Glomerular visceral epithelial cell (primary cell): ENCODE measurements around the gene FFAR2.
"Not testable (repeated sequence)": the region's sequence is repeated elsewhere in the genome, so short reads cannot be mapped to it uniquely, and the experiment has no call there.

Source experiments
- DNase-seq: peaks from one replicate; pipeline ENCODE4 v3.0.0-alpha.2; 2016; ENCODE audit errors: extremely low spot score

Gene FFAR2

DNA sequence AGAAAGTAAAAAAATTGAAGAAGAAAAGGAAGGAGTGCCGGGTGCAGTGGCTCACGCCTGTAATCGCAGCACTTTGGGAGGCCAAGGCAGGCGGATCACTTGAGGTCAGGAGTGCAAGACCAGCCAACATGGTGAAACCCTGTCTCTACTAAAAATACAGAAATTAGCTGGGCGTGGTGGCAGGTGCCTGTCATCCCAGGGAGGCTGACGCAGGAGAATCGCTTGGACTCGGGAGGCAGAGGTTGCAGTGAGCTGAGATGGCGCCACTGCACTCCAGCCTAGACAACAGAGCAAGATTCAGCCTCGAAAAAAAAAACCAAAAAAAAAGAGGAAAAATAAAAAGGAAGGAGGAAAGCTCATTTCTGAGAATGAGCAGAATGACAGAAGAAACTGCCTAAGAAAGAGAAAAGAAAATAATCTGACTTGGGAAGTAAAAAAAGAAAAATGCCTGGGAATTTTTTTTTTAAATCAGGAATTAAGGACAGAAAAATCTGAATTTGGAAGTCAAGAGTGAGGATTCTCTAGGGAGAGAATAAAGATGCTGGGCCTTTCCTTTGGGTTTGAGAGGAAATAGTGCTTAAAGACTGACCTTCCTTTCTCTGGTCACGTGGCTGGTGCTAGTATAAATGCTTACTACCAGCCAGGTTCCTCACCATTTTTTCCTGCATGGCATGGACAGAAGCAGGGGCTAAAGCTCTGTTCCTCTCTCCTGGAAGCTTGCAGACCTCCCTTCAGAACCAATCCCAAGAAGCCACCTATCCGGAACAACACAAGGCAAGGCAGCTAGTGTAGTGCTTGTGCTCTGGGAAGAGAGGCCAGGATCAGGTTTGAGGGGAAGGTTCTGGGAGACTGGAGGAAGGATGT lies at the start of gene FFAR2:
TSS of gene FFAR2 (plus strand) at position 652 of the 864 bp plus-strand sequence. CDS start 1,458 bp downstream, outside the sequence.
- DNase-seq: no peak

DNA sequence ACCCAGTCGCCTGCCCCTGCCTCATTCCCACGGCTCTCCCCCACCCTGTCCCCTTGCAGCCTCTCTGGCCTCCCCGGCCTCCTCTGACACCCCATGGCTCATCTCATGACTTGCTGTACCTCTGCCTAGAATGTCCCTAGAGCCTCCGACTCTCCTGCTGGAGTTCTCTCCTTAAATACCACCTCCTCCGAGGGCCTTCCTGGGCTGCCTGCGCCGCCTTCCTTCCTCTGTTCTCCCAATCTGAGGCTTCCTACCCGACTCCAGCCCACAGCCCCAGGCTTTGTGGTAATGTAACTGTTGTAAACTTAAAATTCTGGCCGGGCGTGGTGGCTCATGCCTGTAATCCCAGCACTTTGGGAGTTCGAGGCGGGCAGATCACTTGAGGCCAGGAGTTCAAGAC lies 49.5 kb upstream of the FFAR2 start:
- DNase-seq: no peak

DNA sequence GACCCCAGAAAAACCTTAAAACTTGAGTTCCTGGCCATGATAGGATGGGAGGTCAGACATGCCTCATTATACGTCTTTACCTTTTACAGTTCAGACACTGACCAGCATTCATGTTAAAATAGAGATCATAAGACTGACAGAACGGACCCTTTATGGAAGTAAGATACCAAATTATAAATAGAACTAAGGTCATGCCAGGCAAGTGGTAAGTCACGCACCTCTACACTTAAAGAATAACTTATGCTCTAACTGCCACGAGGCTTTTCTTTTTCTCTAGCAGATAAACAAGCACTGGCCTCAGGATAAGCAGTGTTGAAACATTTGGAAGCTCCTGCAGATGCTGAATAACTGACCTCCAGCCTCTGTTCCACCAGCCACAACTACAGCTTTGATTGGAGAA lies 48.8 kb upstream of the FFAR2 start:
- DNase-seq: no peak

DNA sequence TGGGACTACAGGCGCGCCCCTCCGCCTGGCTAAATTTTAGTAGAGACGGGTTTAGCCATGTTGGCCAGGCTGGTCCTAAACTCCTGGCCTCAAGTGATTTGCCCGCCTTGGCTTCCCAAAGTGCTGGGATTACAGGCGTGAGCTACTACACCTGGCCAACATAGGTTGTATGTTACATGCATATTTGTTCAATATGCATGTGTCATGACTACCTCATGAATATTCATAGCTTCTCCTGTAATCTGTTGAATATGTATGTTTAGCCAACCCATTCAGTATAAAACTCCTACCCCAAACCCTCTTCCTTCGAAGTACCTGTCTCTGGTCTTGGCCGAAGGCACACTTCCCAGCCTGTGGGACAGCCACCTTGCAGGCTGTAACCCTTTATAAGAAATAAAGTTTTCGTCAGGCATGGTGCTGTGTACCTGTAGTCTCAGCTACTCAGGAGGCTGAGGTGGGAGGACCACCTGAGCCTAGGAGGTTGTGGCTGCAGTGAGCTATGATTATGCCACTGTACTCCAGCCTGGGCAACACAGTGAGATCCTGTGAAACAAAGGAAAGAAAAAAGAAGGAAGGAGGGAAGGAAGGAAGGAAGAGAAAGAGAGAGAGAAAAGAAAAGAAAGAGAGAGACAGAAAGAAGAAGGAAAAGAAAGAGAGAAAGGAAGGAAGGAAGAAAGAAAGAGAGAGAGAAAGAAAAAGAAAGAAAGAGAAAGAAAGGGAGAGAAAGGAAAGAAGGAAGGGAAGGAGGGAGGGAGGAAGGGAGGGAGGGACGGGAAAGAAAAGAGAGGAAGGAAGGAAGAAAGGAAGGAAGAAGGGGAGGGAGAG lies 47.9 kb upstream of the FFAR2 start:
- no peak for DNase-seq

DNA sequence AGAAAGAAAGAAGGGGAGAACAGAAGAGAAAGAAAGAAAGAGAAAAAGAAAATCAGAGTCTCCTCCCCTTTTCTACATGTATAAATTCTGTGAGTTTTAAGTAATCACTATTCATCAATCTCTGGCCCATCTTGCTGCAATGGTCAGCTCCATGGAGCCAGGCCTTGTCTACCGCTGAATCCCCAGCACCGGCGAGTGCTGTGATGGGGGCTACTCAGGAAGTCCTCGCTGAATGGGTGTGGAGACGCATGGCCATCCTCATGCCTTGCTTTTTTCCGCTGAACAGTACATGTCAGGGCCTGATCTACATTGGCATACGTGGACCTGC lies 47.3 kb upstream of the FFAR2 start:
- no peak for DNase-seq

DNA sequence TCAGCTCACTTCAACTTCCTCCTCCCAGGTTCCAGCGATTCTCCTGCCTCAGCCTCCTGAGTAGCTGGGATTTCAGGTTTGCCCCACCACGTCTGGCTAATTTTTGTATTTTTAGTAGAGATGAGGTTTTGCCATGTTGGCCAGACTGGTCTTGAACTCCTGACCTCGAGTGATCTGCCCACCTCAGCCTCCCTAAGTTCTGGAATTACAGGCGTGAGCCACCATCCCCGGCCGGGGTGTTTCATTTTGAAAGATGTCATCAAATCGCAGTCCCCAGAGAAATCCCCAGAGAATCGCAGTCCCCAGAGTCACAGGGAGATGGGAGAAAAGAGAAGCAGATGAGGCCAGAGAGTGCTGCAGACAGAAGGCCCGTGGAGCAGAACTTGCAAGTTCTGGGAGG lies 46.6 kb upstream of the FFAR2 start:
- DNase-seq: not testable (repeated sequence)

DNA sequence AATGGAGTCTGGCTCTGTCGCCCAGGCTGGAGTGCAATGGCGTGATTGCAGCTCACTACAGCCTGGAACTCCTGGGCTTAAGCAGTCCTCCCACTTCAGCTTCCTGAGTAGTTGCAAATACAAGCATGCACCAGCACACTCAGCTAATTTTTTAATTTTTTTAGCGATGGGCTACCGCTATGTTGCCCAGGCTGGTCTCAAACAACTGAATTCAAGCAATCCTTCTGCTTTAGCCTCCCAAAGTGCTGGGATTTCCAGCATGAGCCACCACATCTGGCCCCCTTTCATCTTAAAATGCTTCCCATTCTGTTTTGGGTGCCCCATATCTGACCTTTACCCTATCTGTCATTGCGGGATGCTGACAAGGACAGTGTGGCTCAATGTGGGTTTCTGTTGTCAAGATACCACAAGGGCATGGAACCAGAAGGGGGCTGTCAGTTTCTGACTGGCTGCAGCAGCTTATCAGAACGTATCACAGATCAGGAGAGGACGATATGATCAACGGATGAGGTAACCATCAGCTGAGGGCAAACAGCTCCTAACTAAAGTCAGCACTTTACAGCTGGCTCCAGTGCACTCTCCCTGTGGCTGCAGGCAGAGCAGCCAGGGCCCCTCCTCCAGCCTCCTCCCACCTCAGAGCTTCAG lies 44.8 kb upstream of the FFAR2 start:
- DNase-seq: no peak

DNA sequence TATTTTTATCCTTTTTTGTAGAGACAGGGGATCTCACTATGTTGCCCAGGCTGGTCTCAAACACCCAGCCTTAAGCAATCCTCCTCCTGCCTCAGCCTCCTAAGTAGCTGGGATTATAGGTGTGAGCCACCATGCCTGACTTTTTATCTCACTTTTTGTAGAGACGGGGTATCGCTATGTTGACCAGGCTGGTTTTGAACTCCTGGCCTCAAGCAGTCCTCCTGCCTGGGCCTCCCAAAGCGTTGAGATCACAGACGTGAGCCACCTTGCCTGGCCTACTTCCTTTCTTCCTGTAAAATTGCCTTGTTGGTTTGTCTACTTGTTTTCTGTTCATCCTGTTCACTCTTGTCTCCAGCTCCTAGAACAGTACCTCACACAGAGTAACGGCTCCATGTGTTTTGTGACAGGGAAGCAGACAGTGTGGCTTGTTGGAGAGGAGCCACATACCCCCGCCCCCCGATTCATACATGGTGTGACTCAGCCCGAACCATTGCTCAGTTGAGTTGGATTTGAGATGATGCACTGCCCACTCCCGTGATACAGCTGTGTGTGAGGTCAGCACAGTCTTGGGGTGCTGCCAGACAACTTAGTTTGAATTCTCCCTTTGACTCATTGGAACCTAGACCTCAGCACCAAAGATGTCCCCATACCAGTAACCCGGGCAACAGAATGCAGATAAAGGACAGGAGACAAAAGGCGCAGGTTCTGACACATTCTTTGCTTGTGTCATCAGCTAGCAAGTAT lies 43.0 kb upstream of the FFAR2 start:
- DNase-seq: peak; percentile 68

DNA sequence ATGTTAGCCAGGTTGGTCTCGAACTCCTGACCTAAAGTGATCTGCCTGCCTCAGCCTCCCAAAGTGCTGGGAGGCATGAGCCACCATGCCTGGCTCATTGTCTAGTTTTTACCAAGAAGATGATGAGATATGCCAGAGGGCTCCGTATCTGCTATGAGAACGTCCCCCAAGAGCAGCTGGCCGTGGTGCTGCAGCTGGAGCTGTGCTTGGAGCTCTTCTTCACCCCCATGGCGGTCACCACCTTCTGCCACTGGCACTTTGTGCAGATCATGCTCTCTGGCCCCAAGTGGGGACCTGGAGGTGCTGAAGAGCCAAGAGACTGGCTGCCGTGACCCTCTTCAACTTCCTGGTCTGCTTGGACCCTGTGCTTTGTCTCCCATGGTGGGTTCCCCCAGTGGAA lies 40.4 kb upstream of the FFAR2 start:
- no peak for DNase-seq

DNA sequence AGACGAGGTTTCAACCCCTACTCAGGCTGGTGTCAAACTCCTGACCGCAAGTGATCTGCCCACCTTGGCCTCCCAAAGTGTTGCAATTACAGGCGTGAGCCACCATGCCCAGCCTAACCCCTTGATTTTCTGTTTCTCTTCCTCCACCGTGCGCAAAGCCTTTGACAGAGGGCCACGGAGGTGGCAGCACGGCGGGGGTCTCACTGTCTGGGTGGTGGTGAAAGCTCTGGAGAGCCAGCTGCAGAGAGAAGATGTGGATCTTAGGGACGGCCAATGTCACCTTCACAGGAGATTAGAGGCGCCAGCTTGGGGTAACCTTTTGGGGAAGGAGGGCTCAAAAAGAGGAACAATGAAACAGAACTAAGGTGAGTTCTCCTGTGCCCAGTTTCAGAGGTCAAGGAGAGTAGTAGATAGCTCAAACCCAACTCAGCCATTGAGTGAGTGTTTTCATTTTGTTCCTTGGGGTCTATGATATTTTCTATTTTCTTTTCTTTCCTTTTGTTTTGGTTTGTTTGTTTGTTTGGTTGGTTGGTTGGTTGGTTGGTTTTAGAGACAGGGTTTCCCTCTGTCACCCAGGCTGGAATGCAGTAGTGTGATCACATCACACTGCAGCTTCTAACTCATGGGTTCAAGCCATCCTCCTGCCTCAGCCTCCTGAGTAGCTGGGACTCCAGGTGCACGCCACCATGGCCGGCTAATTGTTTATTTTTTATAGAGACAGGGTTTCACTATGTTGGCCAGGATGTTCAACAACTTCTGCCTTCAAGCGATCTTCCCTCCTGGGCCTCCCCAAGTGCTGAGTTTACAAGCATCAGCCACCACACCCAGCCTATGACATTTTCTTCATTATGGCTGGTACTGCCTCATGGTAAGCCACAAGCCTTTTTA lies 39.5 kb upstream of the FFAR2 start:
- DNase-seq: no peak

DNA sequence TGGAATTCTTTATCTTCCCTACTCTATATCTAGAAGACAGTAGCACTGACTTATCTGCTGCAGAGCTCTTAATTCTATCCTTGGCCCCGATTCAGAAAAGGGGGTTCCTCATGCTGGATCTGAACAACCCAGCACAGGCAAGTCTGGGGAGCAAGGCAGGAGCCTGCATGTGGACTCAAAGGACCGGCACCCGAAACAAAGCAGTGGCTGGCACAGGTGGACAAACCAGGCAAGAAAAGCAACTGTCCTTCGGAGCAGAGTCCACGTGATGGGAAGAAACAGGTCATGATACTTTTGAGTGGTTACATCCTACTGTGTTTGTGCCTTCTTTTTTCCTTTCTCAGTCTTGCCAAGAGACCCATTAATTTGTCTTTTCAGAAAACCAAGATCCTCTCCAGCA lies 38.9 kb upstream of the FFAR2 start:
- no peak for DNase-seq

DNA sequence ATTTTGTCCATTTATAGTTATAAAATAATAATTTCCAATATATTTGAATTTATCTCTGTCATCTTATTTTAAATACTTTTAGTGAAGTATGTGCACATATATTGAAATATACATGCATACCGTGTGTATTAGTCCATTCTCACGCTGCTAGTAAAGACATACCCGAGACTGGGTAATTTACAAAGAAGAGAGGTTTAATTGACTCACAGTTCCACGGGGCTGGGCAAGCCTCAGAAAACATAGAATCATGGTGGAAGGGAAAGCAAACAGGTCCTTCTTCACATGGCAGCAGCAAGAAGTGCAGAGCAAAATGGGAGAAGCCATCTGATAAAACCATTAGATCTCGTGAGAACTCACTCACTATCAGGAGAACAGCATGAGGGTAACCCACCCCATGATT lies 37.6 kb upstream of the FFAR2 start:
- no peak for DNase-seq

DNA sequence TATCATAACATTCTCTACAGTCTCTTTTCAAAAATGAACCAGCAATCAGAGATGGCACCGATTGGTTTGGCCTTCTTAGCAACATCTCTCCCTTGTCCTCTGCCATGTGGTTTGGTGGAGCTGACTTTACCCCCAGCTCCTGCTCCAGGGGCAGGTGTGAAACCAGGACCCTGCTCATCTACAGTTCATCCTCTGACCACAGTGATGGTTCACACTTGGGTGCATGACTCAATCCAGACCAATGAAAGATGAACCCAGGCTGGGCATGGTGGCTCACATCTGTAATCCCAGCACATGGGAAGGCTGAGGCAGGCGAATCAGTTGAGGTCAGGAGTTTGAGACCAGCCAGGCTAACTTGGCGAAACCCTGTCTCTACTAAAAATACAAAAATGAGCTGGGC lies 33.6 kb upstream of the FFAR2 start:
- no peak for DNase-seq

DNA sequence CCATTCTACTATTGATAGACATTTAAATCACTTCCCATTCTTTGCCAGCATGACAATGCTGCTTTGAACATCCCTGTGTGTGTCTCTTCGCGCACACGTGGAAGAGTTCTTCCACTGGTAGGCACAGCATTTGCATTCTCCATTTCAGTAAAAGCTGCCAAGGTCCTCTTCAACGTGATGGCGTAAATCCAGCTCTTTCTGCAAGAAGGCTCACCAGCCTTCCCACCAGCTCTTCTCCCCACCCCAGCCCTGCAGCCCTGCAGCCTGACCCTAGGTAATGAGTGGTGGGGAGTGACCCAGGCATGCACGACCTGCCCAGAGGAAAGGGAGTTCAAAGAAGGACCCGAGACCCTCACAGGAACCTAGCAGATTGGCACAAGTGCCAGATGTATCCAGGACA lies 31.7 kb upstream of the FFAR2 start:
- DNase-seq: no peak

DNA sequence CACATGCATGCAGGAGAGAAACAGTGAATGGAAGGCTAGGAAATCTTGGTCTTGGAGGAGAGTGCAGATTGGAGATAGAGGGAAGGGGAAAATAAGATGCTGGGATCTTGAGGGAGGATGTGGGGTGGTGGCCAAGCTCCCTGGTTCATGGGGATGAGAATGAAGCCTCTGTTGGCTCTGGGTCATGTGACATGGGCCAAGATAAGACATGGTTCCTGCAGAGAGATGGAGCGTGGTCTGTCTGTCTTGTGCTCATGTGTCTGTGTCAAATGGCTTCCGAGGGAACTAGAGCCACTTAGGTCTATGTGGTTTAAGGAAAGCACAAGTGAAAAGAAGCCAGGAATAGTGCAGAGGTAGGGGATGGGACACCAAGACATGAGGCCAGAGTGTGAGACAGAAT lies 30.8 kb upstream of the FFAR2 start:
- no peak for DNase-seq

DNA sequence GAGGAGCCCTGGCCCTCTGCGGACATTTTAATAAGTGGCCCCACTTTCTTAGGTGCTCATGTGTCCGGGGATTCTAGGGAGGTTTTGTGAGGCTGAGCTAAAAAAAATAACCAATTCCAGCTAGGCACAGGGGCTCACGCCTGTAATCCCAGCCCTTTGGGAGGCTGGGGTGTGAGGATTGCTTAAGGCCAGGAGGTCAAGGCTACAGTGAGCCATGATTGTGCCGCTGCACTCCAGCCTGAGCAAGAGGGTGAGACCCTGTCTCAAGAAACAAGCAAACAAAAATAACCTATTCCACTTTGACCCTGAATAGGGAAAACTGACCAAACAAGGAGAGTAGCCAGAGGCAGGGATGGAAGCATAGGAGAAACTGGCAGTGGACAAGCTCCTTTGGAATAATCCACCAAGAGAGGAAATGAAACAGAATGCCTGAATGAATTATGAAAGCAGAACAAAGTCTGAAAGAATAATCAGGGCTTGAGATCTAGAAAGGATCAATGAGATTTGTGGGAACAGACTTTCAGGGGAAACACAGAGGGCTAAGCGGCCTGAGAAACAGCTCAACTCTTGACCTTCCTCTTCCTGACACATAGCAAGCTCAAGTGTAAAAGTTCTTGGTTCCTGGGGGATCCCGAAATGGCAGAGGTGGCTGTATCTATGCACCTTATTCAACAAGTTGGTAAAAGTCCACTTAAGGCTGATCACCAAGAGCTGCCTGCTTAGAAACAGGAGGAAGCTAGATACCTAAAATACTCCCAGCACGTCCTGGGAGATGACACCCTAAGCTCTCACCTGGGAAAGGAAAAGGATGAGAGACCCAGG lies 30.1 kb upstream of the FFAR2 start:
- no peak for DNase-seq

DNA sequence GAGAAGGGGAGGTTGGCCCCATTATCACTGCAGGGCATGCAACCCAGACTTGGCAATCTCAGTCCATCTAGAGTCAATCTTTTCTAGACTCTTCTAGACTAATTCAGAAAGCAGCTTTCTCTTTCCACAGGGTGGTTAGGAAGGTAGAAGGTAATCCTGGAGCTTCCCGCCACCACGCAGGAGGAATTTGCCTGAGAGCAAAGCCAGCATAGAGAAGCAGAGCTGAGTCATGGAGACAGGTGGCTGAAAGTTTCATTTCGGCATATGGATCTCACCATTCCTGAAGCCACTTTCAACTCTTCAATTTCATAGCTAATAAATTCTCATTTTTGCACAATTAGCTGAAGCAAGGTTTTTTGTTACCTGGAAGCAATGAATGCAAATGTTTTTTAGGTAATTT lies 29.0 kb upstream of the FFAR2 start:
- no peak for DNase-seq

DNA sequence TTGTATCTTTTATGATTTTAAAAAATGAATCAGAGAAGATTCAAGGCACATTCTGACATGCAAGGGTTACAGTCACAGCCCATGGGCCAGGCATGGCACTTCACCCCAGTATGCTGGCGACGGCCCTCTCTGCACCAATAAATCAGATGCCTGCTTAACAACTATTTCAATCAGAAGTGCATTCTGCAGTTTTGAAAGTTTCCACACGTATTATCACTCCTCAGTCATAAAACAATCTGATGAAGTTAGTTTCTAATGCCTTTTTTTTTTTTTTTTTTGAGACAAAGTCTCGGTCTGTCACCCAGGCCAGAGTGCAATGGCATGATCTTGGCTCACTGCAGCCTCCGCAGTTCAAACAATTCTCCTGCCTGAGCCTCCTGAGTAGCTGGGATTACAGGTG lies 28.3 kb upstream of the FFAR2 start:
- no peak for DNase-seq

DNA sequence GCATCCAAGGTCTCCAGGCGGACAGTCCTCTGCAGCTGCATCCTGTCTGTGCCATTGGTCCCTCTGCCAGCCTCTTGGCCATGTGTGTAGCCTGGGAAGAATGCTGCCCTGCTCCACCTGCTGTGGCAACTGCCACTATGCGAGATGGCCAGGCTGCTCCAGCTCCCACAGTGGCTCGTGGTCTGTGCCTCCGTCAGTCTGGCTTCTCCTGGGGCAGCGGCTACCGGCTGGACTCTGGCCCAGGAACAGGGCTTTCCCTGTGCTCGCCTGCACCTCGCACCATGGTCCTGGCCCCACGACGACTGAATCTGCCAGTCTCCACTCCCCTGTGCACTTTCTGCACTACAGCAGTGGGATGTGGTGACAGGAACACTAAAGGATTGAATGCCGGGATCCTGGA lies 26.7 kb upstream of the FFAR2 start:
- DNase-seq: no peak

DNA sequence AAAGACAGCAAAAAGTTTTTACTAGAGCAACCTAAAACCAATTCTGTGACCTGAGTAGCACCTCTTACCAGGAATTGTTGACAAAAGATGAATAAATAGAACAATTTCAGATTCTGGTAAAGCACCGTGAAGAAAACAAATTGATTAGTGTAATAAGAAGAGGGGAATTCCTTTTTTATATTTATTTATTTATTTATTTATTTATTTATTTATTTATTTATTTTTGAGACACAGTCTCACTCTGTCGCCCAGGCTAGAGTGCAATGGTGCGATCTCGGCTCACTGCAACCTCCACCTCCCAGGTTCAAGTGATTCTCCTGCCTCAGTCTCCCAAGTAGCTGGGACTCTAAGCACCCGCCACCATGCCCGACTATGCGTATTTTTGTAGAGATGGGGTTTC lies 24.7 kb upstream of the FFAR2 start:
- DNase-seq: not testable (repeated sequence)
